K562 (cell line): Measurements from ENCODE around the gene ANGEL2. TPM values are rescaled to one million over a fixed set of nuclear protein-coding genes. Genes with fewer than 3 reads are reported as not detected.
"Not testable (repeated sequence)": the region's sequence is repeated elsewhere in the genome, so short reads cannot be mapped to it uniquely, and the experiment has no call there.

Experiments
- ARID3A ChIP-seq: IDR thresholded peaks from 2 replicates; pipeline ENCODE4 v1.6.1; 2012; ENCODE audit warnings: low read depth, low read length, improper control_type of control experiment, borderline replicate concordance
- CUX1 ChIP-seq: fragments of 200-800 bp; sonication (Bioruptor generic); IDR thresholded peaks from 2 replicates; pipeline ENCODE4 v1.6.1; 2016; ENCODE audit warnings: missing genetic modification characterization, missing compliant biosample characterization
- GATA2 ChIP-seq: sonication (generic); formaldehyde crosslinking; IDR thresholded peaks from 2 replicates; pipeline ENCODE4 v1.4.0; 2020; ENCODE audit warnings: mild to moderate bottlenecking, missing genetic modification reagents
- NCOR1 ChIP-seq: fragments of 450-650 bp; IDR thresholded peaks from 2 replicates; pipeline ENCODE4 v1.6.1; 2016; ENCODE audit warnings: mild to moderate bottlenecking, moderate library complexity
- RBFOX2 ChIP-seq: fragments of 200-400 bp; formaldehyde crosslinking; IDR thresholded peaks from 2 replicates; pipeline ENCODE4 v1.6.1; 2017; ENCODE audit warnings: low read depth, mild to moderate bottlenecking, low read length, moderate library complexity
- TEAD4 ChIP-seq, 2 experiments: sonication (generic) in 1 of 2; formaldehyde crosslinking in 1 of 2; IDR thresholded peaks; 2 replicates each; pipeline versions ENCODE4 v1.6.1 to v1.8.0; 2012 to 2022; ENCODE audit warnings: borderline replicate concordance in 1 of 2, inconsistent platforms in 1 of 2, low read length in 1 of 2, mild to moderate bottlenecking in 1 of 2, missing genetic modification reagents in 1 of 2
- ZNF24 ChIP-seq: fragments of 450-650 bp; IDR thresholded peaks from 2 replicates; pipeline ENCODE4 v1.6.1; 2016
- ZSCAN29 ChIP-seq: fragments of 450-650 bp; IDR thresholded peaks from 2 replicates; pipeline ENCODE4 v1.6.1; 2017
- polyA plus RNA-seq, 8 experiments: library from polyadenylated mRNA; depleted of rRNA in 4 of 8; stranded (reverse) in 5 of 8; unstranded in 3 of 8; fragments of >200 nt; fragmentation: Nextera tagmentation in 2 of 8; fragmentation: Illumina TruSeq in 1 of 8; extraction: Ambion mirVana in 2 of 8; extraction: Trizol in 1 of 8; gene quantifications; 2 replicates each; pipeline versions ENCODE4 v1.2.1 to v1.2.3, GENCODE V29; 2011 to 2014; ENCODE audit warnings: inconsistent platforms in 1 of 8, missing spikeins in 1 of 8
- total RNA-seq, 7 experiments: library from RNA; depleted of rRNA in 6 of 7; stranded (reverse); fragments of >200 nt in 6 of 7; fragmentation: Illumina TruSeq in 2 of 7; extraction: Trizol in 2 of 7; gene quantifications; 2 replicates each; pipeline versions ENCODE4 v1.2.1 to v1.2.3, GENCODE V29; 2011 to 2021; ENCODE audit warnings: low replicate concordance in 1 of 7

The ANGEL2 gene
- total and polyA plus RNA-seq, 9 of the 15 experiments (the other 6 are each of a cell fraction or from before 2014, with no cell fraction given) = 6.8 to 34.6 (median 26.2) TPM

- TF ChIP-seq TEAD4 (IDR thresholded peaks at IDR 0.05; ENCODE audit: low read length) = peak; percentile 49
- TF ChIP-seq TEAD4 (CRISPR knock-in tag; IDR thresholded peaks at IDR 0.05; ENCODE audit: borderline replicate concordance) = not testable (repeated sequence)
- 0 out of 2 replicates have a peak, but pooled peaks have one; percentile 48 for TF ChIP-seq CUX1 (CRISPR knock-in tag)
- TF ChIP-seq ZNF24 = peak; percentile 99
- peak; percentile 45; the same call in 1 of the 2 replicates for TF ChIP-seq ZSCAN29
- TF ChIP-seq RBFOX2 = peak; percentile 57
- TF ChIP-seq ARID3A = peak; percentile 33; the same call in 1 of the 2 replicates
- TF ChIP-seq GATA2 = peak; percentile 72
- TF ChIP-seq NCOR1 = peak; percentile 57
- TF ChIP-seq, all 486 proteins: peak for 140; not testable (repeated sequence) for 346
These were observed 29.9 kb upstream of the ANGEL2 start (continued) for GRCh38 chr1:213045321-213046226.
